MV-4-11 (cell line): Measurements from ENCODE around the gene PTPRN2.

Experiments used
- DNase-seq: peaks from one replicate; lab custom pipeline; 2025; lab: John Stamatoyannopoulos, UW

The PTPRN2 gene

GRCh38 chr7:158025686-158026600, 561.7 kb downstream of the PTPRN2 start:
- no peak for DNase-seq

- DNase-seq, result no peak
Observed at GRCh38 chr7:158024881-158025280, 562.7 kb downstream of the PTPRN2 start.

GRCh38 chr7:158024351-158024715, 563.3 kb downstream of the PTPRN2 start:
- no peak for DNase-seq

GRCh38 chr7:158023681-158024350, 563.8 kb downstream of the PTPRN2 start:
- DNase-seq, result peak; percentile 71

GRCh38 chr7:158023157-158023556, 564.5 kb downstream of the PTPRN2 start:
- DNase-seq, result no peak

- DNase-seq, result no peak
Observed at GRCh38 chr7:158022601-158023000, 565.0 kb downstream of the PTPRN2 start.

GRCh38 chr7:158021836-158022235, 565.8 kb downstream of the PTPRN2 start:
- no peak for DNase-seq

GRCh38 chr7:158020706-158021095, 566.9 kb downstream of the PTPRN2 start:
- no peak for DNase-seq

GRCh38 chr7:158019726-158020705, 567.6 kb downstream of the PTPRN2 start:
- DNase-seq, result no peak

- DNase-seq, result no peak
Observed at GRCh38 chr7:158018971-158019645, 568.5 kb downstream of the PTPRN2 start.

- DNase-seq, result no peak
Observed at GRCh38 chr7:158018098-158018762, 569.4 kb downstream of the PTPRN2 start.

GRCh38 chr7:158017111-158018097, 570.2 kb downstream of the PTPRN2 start:
- peak; percentile 75 for DNase-seq

- DNase-seq, result no peak
Observed at GRCh38 chr7:158016180-158017097, 571.2 kb downstream of the PTPRN2 start.

- peak; percentile 5 for DNase-seq
Observed at GRCh38 chr7:158015403-158016179, 572.0 kb downstream of the PTPRN2 start.

- no peak for DNase-seq
Observed at GRCh38 chr7:158014976-158015375, 572.6 kb downstream of the PTPRN2 start.

- DNase-seq, result no peak
Observed at GRCh38 chr7:158013085-158013668, 574.4 kb downstream of the PTPRN2 start.

- DNase-seq, result no peak
Observed at GRCh38 chr7:158011941-158012340, 575.7 kb downstream of the PTPRN2 start.
